ENCODE results near the gene ULBP2.
"Not testable (repeated sequence)": the region's sequence is repeated elsewhere in the genome, so short reads cannot be mapped to it uniquely, and the experiment has no call there.

ULBP2 gene

GRCh38 chr6:149917679-149918078 lies 24.1 kb upstream of the ULBP2 start:
- TF ChIP-seq POLR2A (IDR thresholded peaks at IDR 0.05; ENCODE audit: low read depth, low read length) = no peak
- DNase-seq (ENCODE audit: insufficient read length, low spot score) (no peak), FAIRE-seq (no peak)

GRCh38 chr6:149918151-149918905 lies 23.5 kb upstream of the ULBP2 start:
- FAIRE-seq (no peak), DNase-seq (ENCODE audit: insufficient read length, low spot score) (no peak)
- TF ChIP-seq POLR2A (IDR thresholded peaks at IDR 0.05; ENCODE audit: low read depth, low read length) = no peak

- DNase-seq (ENCODE audit: insufficient read length, low spot score); FAIRE-seq: not testable (repeated sequence)
Observed at GRCh38 chr6:149919126-149919833, 22.5 kb upstream of the ULBP2 start.

- TF ChIP-seq POLR2A (IDR thresholded peaks at IDR 0.05; ENCODE audit: low read depth, low read length) = no peak
- DNase-seq (ENCODE audit: insufficient read length, low spot score) = no peak
- FAIRE-seq = no peak
Observed at GRCh38 chr6:149919834-149920225, 22.0 kb upstream of the ULBP2 start.

GRCh38 chr6:149921361-149921760 lies 20.5 kb upstream of the ULBP2 start:
- no peak for TF ChIP-seq POLR2A (IDR thresholded peaks at IDR 0.05; ENCODE audit: low read depth, low read length)
- FAIRE-seq (no peak), DNase-seq (ENCODE audit: insufficient read length, low spot score) (no peak)

- not testable (repeated sequence) for DNase-seq (ENCODE audit: insufficient read length, low spot score); FAIRE-seq
Observed at GRCh38 chr6:149922091-149922490, 19.7 kb upstream of the ULBP2 start.

GRCh38 chr6:149922642-149923326 lies 19.0 kb upstream of the ULBP2 start, which contains the start of gene RAET1G:
Gene RAET1G, minus strand, starts transcription at chr6:149923121. Its CDS starts 111 bp downstream, at chr6:149923010.
- TF ChIP-seq POLR2A (IDR thresholded peaks at IDR 0.05; ENCODE audit: low read depth, low read length) = peak; percentile 39; the same call in 1 of the 2 replicates
- FAIRE-seq (no peak), DNase-seq (ENCODE audit: insufficient read length, low spot score) (peak; percentile 73)

- FAIRE-seq (no peak), DNase-seq (ENCODE audit: insufficient read length, low spot score) (no peak)
- no peak for TF ChIP-seq POLR2A (IDR thresholded peaks at IDR 0.05; ENCODE audit: low read depth, low read length)
Observed at GRCh38 chr6:149923327-149923986, 18.4 kb upstream of the ULBP2 start.

- no peak for DNase-seq (ENCODE audit: insufficient read length, low spot score)
- TF ChIP-seq POLR2A (IDR thresholded peaks at IDR 0.05; ENCODE audit: low read depth, low read length) = no peak
- no peak for FAIRE-seq
Observed at GRCh38 chr6:149924206-149924932, 17.4 kb upstream of the ULBP2 start.

GRCh38 chr6:149924933-149925252 lies 16.9 kb upstream of the ULBP2 start:
- TF ChIP-seq POLR2A (IDR thresholded peaks at IDR 0.05; ENCODE audit: low read depth, low read length) = no peak
- FAIRE-seq (no peak), DNase-seq (ENCODE audit: insufficient read length, low spot score) (no peak)

GRCh38 chr6:149925253-149925973 lies 16.4 kb upstream of the ULBP2 start:
- no peak for TF ChIP-seq POLR2A (IDR thresholded peaks at IDR 0.05; ENCODE audit: low read depth, low read length)
- DNase-seq (ENCODE audit: insufficient read length, low spot score) (no peak), FAIRE-seq (no peak)

- TF ChIP-seq POLR2A (IDR thresholded peaks at IDR 0.05; ENCODE audit: low read depth, low read length) = no peak
- FAIRE-seq (no peak), DNase-seq (ENCODE audit: insufficient read length, low spot score) (peak; percentile 19)
Observed at GRCh38 chr6:149925974-149926777, 15.6 kb upstream of the ULBP2 start.

GRCh38 chr6:149927025-149927424 lies 14.8 kb upstream of the ULBP2 start:
- not testable (repeated sequence) for FAIRE-seq; DNase-seq (ENCODE audit: insufficient read length, low spot score)

Measured in H54 (cell line).